ENCODE data around the gene KCNMB4.

GRCh38 chr12:70417121-70417520 lies 51.0 kb downstream of the KCNMB4 start:
- TF ChIP-seq CTCF (IDR thresholded peaks at IDR 0.05), result no peak
- TF ChIP-seq POLR2A (IDR thresholded peaks at IDR 0.05), result no peak
